HEK293 (cell line): Measurements from ENCODE around the gene VGLL4.

Source experiments
- YY1 ChIP-seq: fragments of 450-650 bp; formaldehyde crosslinking; IDR thresholded peaks from 2 replicates; pipeline ENCODE4 v1.5.1; 2018; ENCODE audit warnings: missing biosample characterization, missing genetic modification characterization
- ZSCAN5A ChIP-seq: fragments of 450-650 bp; formaldehyde crosslinking; IDR thresholded peaks from 2 replicates; pipeline ENCODE4 v1.5.1; 2016; ENCODE audit warnings: missing biosample characterization, missing genetic modification characterization

GRCh38 chr3:11631820-11632219, 11.9 kb downstream of the VGLL4 start:
- TF ChIP-seq YY1 (tag by site-specific recombination) (no peak), ZSCAN5A (tag by site-specific recombination) (no peak)
